Endothelial cell of umbilical vein (primary cell): ENCODE results near the gene NSD2. TPM values are rescaled to one million over a fixed set of nuclear protein-coding genes. Genes with fewer than 3 reads are reported as not detected.

Source experiments
- BruUV-seq: library from RNA; stranded (reverse); fragments of 400-500 nt; replicated peaks from 2 replicates; lab custom pipeline; 2021; lab: Mats Ljungman, UMichigan
- CTCF ChIA-PET: fragments of 300-600, 350-600 bp; sonication (Branson Sonifier 250); formaldehyde crosslinking; loops from one replicate; lab custom pipeline; 2021; ENCODE audit warnings: antibody characterized with exemption, inconsistent platforms; lab: Charles Lee
- POLR2A ChIA-PET: fragments of 300-600, 350-600 bp; sonication (Branson Sonifier 250); formaldehyde crosslinking; loops from one replicate; lab custom pipeline; 2021; ENCODE audit warnings: antibody characterized with exemption, inconsistent platforms; lab: Charles Lee
- DNase-seq: peaks from one replicate; pipeline ENCODE4 v3.0.0-alpha.2; 2011; ENCODE audit warnings: low read depth, low spot score
- FAIRE-seq: peaks from 2 replicates; lab custom pipeline; 2011; peaks lifted over from hg19 to GRCh38; lab: Jason Lieb, UNC
- H2AFZ ChIP-seq: 2 replicates; pipeline ENCODE4 v1.6.0; 2012; ENCODE audit warnings: low read depth, low read length, control low read depth, inconsistent platforms
- H3K27ac ChIP-seq: 2 replicates; pipeline ENCODE4 v1.5.1; 2011; ENCODE audit warnings: low read depth, mild to moderate bottlenecking, control low read depth, low read length, moderate library complexity; ENCODE audit not compliant: insufficient read depth
- H3K27me3 ChIP-seq, 2 experiments: 2 replicates each; pipeline versions ENCODE4 v1.6.0 to v1.6.1; 2011; ENCODE audit warnings: low read length in 2 of 2, mixed read lengths in 1 of 2; ENCODE audit not compliant: control insufficient read depth in 2 of 2, insufficient read depth in 2 of 2
- H3K36me3 ChIP-seq, 2 experiments: 2 replicates in 1 of 2; 3 replicates in 1 of 2; pipeline ENCODE4 v1.5.1; 2011; ENCODE audit warnings: low read length in 2 of 2, mild to moderate bottlenecking in 1 of 2, moderate library complexity in 1 of 2; ENCODE audit not compliant: control insufficient read depth in 2 of 2, insufficient read depth in 2 of 2; ENCODE audit errors: extremely low read depth in 1 of 2
- H3K4me1 ChIP-seq: 3 replicates; pipeline ENCODE4 v1.5.1; 2011; ENCODE audit warnings: mild to moderate bottlenecking, low read length; ENCODE audit not compliant: control insufficient read depth, insufficient read depth; ENCODE audit errors: extremely low read depth
- H3K4me2 ChIP-seq: 2 replicates; pipeline ENCODE4 v1.6.1; 2011; ENCODE audit warnings: low read length, control low read depth, mixed read lengths; ENCODE audit not compliant: insufficient read depth
- H3K4me3 ChIP-seq, 3 experiments: fragments of 200-600 bp in 1 of 3; sonication (generic), shearing (Covaris generic) in 1 of 3; replicated peaks in 1 of 3; 2 replicates each; pipeline ENCODE4 v1.5.1; 2011 to 2016; ENCODE audit warnings: control low read depth in 3 of 3, low read length in 3 of 3, mild to moderate bottlenecking in 2 of 3, inconsistent platforms in 1 of 3, low read depth in 1 of 3, moderate library complexity in 1 of 3; ENCODE audit not compliant: insufficient read depth in 1 of 3
- H3K79me2 ChIP-seq: 2 replicates; pipeline ENCODE4 v1.6.0; 2012; ENCODE audit warnings: low read length, inconsistent platforms; ENCODE audit not compliant: control insufficient read depth, insufficient read depth
- H3K9ac ChIP-seq: replicated peaks from 2 replicates; pipeline ENCODE3; 2011; ENCODE audit warnings: low read length, control low read depth; ENCODE audit not compliant: insufficient read depth; ENCODE audit errors: extremely low read depth
- H3K9me1 ChIP-seq: replicated peaks from 3 replicates; pipeline ENCODE4 v1.6.0; 2011; ENCODE audit warnings: mild to moderate bottlenecking, low read length; ENCODE audit not compliant: control insufficient read depth, insufficient read depth; ENCODE audit errors: extremely low read depth
- H3K9me3 ChIP-seq: replicated peaks from 2 replicates; pipeline ENCODE4 v1.5.1; 2012; ENCODE audit warnings: low read length, inconsistent platforms; ENCODE audit not compliant: control insufficient read depth, insufficient read depth
- H4K20me1 ChIP-seq: replicated peaks from 2 replicates; pipeline ENCODE3; 2011; ENCODE audit warnings: mild to moderate bottlenecking, low read length; ENCODE audit not compliant: control insufficient read depth, insufficient read depth; ENCODE audit errors: extremely low read depth
- CTCF ChIP-seq, 2 donors: IDR thresholded peaks; 1 replicate in 1 of 2; 2 replicates in 1 of 2; pipeline ENCODE4 v1.5.1; 2011; ENCODE audit warnings: low read length in 2 of 2, mild to moderate bottlenecking in 2 of 2, moderate library complexity in 2 of 2, control low read depth in 1 of 2, inconsistent platforms in 1 of 2, low read depth in 1 of 2; ENCODE audit not compliant: insufficient read depth in 1 of 2; ENCODE audit errors: extremely low read depth in 1 of 2
- EZH2 ChIP-seq: IDR thresholded peaks from 2 replicates; pipeline ENCODE4 v1.6.1; 2012; ENCODE audit warnings: borderline replicate concordance, low read depth, mild to moderate bottlenecking, moderate library complexity, low read length, inconsistent platforms; ENCODE audit not compliant: severe bottlenecking
- FOS ChIP-seq: IDR thresholded peaks from 2 replicates; pipeline ENCODE4 v1.6.1; 2011; ENCODE audit warnings: mild to moderate bottlenecking, low read length, moderate library complexity, borderline replicate concordance; ENCODE audit not compliant: insufficient read depth
- GATA2 ChIP-seq: IDR thresholded peaks from 2 replicates; pipeline ENCODE4 v1.7.0; 2011; ENCODE audit warnings: low read depth, mild to moderate bottlenecking, moderate library complexity, mixed read lengths, low read length; ENCODE audit not compliant: insufficient read length, insufficient read depth
- JUN ChIP-seq: IDR thresholded peaks from 2 replicates; pipeline ENCODE4 v1.6.1; 2011; ENCODE audit warnings: borderline replicate concordance, low read depth; ENCODE audit not compliant: insufficient read length, insufficient read depth
- MYC ChIP-seq: IDR thresholded peaks from one replicate; pipeline ENCODE4 v1.6.1; 2011; ENCODE audit warnings: mild to moderate bottlenecking, low read depth, low read length
- POLR2A ChIP-seq: IDR thresholded peaks from 2 replicates; pipeline ENCODE4 v1.6.1; 2012; ENCODE audit warnings: low read depth, mild to moderate bottlenecking, control low read depth, low read length
- POLR2AphosphoS5 ChIP-seq: IDR thresholded peaks from 2 replicates; pipeline ENCODE4 v1.6.1; 2012; ENCODE audit warnings: low read depth, mild to moderate bottlenecking, control low read depth, low read length, moderate library complexity; ENCODE audit not compliant: insufficient read depth
- dilution Hi-C: fragments of 300-500 bp; cut with MboI; formaldehyde crosslinking; loops from one replicate; pipeline ENCODE4 v1.15.0; 2019; ENCODE audit warnings: low sequenced_read_pairs; ENCODE audit not compliant: extremely low pct_ligation_motif_present
- intact Hi-C: fragments of 100-400 bp; cut with micrococcal nuclease; formaldehyde crosslinking; loops from one replicate; pipeline ENCODE4 v1.10.0; 2022
- polyA plus RNA-seq, 4 experiments: library from polyadenylated mRNA; depleted of rRNA in 3 of 4; stranded (reverse) in 3 of 4; unstranded in 1 of 4; fragments of >200 nt; gene quantifications; 2 replicates each; pipeline versions ENCODE4 v1.2.1 to v1.2.3, GENCODE V29; 2011 to 2012; ENCODE audit warnings: missing spikeins in 1 of 4
- total RNA-seq: library from RNA; stranded (reverse); gene quantifications from 2 replicates; pipeline ENCODE4 v1.2.3, GENCODE V29; 2021
- TF ChIP-seq, protein P1 (sequence below): IDR thresholded peaks from 2 replicates; pipeline ENCODE4 v1.6.1; 2011; ENCODE audit not compliant: insufficient read depth, insufficient read length

Gene NSD2
- total and polyA plus RNA-seq, 2 donors (not counting 3 experiments of a cell fraction or from before 2014, with no cell fraction given), result 31.3 to 171 TPM

- FAIRE-seq, result no peak
- ChIA-PET CTCF (interaction anchor here (1.1 to 1.7 kb wide), 2 partner anchors 77 to 85 kb away, joined by 4 to 5 read pairs; no protein-coding TSS in a partner anchor), POLR2A (no interaction called here)
- intact Hi-C loops (no loop called here), dilution Hi-C loops (no loop called here)
- Histone ChIP-seq H3K27me3 (no peaks in the 10 kb centered on the region), H4K20me1 (no peaks in the 10 kb centered on the region), H3K4me2 (no peak overlapping the region), H3K9ac (no peak overlapping the region), H3K27ac (no peak overlapping the region), H3K36me3 (peaks cover 14 to 55% of the 10 kb centered on the region in 2 experiments), H3K9me3 (no peaks in the 10 kb centered on the region), H3K4me3 (no peak overlapping the region), H3K79me2 (peaks cover 3% of the 10 kb centered on the region), H2AFZ (no peak overlapping the region), H3K4me1 (no peaks in the 10 kb centered on the region), H3K9me1 (no peaks in the 10 kb centered on the region)
- TF ChIP-seq MYC (no peak), JUN (no peak), EZH2 (no peak), POLR2A (no peak), GATA2 (no peak)
- BruUV-seq, result no TSS peak
- DNase-seq, result no peak
Observed at GRCh38 chr4:1833307-1834046, 37.7 kb upstream of the NSD2 start.

DNA sequence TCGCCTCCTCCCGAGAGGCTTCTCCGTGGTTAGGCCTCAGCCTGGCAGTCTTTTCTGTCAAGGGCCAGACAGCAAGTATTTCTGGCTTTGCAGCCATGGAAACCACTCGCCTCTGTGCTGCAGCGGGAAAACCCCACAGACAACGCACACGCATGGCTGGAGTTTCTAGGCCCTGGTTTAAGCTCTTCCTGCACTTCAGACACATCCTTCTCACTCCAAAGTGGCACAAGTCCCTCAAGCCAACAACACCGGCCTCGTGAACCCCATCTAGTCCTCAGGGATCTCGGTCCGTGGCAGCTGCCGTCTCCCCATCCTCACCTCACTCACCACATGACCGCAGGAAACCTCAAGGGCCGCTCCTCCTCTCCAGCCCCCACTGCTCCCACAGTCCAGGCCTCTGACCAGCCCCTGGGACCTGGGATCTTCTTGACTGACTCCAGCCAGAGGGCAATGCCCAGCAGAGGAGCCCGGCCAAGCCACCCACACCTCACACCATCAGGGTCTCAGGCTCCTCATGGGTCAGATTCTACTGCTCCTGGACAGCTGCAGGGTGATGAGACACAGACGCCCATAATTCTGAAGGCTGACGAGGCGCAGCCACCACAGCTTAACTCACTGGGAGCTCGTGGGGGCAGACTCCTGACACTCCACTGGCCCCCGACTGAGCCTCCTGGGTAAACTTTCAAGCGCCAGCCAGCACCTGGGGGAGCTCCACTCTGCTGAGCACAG lies 37.0 kb upstream of the NSD2 start:
- Histone ChIP-seq H3K27me3 (no peaks in the 10 kb centered on the region), H3K27ac (no peak overlapping the region), H3K4me3 (no peak overlapping the region), H3K36me3 (peaks cover 14 to 60% of the 10 kb centered on the region in 2 experiments), H2AFZ (no peak overlapping the region), H3K79me2 (peaks cover 4% of the 10 kb centered on the region), H3K4me2 (no peak overlapping the region), H3K9me1 (no peaks in the 10 kb centered on the region), H3K9ac (no peak overlapping the region), H4K20me1 (no peaks in the 10 kb centered on the region), H3K9me3 (no peaks in the 10 kb centered on the region), H3K4me1 (no peaks in the 10 kb centered on the region)
- dilution Hi-C loops, result no loop called here
- DNase-seq (no peak), FAIRE-seq (no peak)
- intact Hi-C loops, result no loop called here
- POLR2A ChIA-PET, result no interaction called here
- CTCF ChIA-PET, result interaction anchor here (1.1 kb wide), 1 partner anchor 77 kb away, joined by 5 read pairs; no protein-coding TSS in a partner anchor
- TF ChIP-seq GATA2, result no peak
- no peak for TF ChIP-seq MYC
- TF ChIP-seq CTCF (IDR thresholded peaks at IDR 0.05; ENCODE audit: extremely low read depth in 1 of 2, insufficient read depth in 1 of 2, low read depth in 1 of 2, low read length in 2 of 2), result no peak
- no peak for TF ChIP-seq POLR2AphosphoS5
- TF ChIP-seq EZH2, result no peak
- TF ChIP-seq, protein P1, sequence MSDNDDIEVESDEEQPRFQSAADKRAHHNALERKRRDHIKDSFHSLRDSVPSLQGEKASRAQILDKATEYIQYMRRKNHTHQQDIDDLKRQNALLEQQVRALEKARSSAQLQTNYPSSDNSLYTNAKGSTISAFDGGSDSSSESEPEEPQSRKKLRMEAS, result no peak
- TF ChIP-seq JUN, result no peak
- no peak for TF ChIP-seq FOS
- TF ChIP-seq POLR2A, result no peak
- no TSS peak for BruUV-seq
